ENCODE results near the gene ZFPM1. TPM values are rescaled to one million over a fixed set of nuclear protein-coding genes. Genes with fewer than 3 reads are reported as not detected.

The ZFPM1 gene
- total and polyA plus RNA-seq, 2 of the 8 experiments (the other 6 are each of a cell fraction or from before 2014, with no cell fraction given) = 0.74 to 4.8 TPM

GRCh38 chr16:88556294-88556988 lies 103.4 kb downstream of the ZFPM1 start:
- no peak overlapping the region for H4K91ac ChIP-seq (replicated peaks; ENCODE audit: insufficient read length, low read length)
- H3K9me3 ChIP-seq (ENCODE audit: insufficient read depth in 2 of 2, low read depth in 1 of 2, low read length in 1 of 2) = no peaks in the 10 kb centered on the region
- no peak overlapping the region for H2BK15ac ChIP-seq (ENCODE audit: low read length)
- no peak overlapping the region for H4K5ac ChIP-seq (ENCODE audit: insufficient read length, low read depth, low read length)
- no peaks in the 10 kb centered on the region for H3K23me2 ChIP-seq (ENCODE audit: low read depth, low read length)
- H3K14ac ChIP-seq (ENCODE audit: insufficient read length) = no peak overlapping the region
- H2BK12ac ChIP-seq (ENCODE audit: low read depth, low read length) = no peak overlapping the region
- H3K79me1 ChIP-seq (ENCODE audit: low read depth, low read length) = no peaks in the 10 kb centered on the region
- no peak overlapping the region for H3K4ac ChIP-seq (replicated peaks; ENCODE audit: insufficient read length, low read depth, low read length)
- no peak overlapping the region for H2BK120ac ChIP-seq (replicated peaks; ENCODE audit: low read depth, low read length)
- H3K56ac ChIP-seq (replicated peaks; ENCODE audit: insufficient read length, low read depth, low read length) = no peak overlapping the region
- H3K4me2 ChIP-seq (ENCODE audit: insufficient read depth in 1 of 2, low read depth in 2 of 2, low read length in 2 of 2) = no peak overlapping the region
- H3K18ac ChIP-seq (ENCODE audit: extremely low read depth, low read length) = no peak overlapping the region
- WGBS, 2 experiments (ENCODE audit: extremely low coverage in 1 of 2, insufficient coverage in 1 of 2, insufficient read length in 1 of 2, insufficient replicate concordance in 2 of 2, low coverage in 1 of 2, low lambda C conversion rate in 2 of 2, missing lambda C conversion rate in 1 of 2) = 81% methylated on average over 14 of the region's 15 CpGs; no CpG with 5 or more reads in 1 of the 2 experiments
- no peak overlapping the region for H2AK5ac ChIP-seq (ENCODE audit: low read depth, low read length)
- H3K23ac ChIP-seq (ENCODE audit: insufficient read length) = no peak overlapping the region
- CTCF ChIA-PET (ENCODE audit: partially characterized antibody) = interaction anchor here (1.0 to 2.1 kb wide), 4 partner anchors 9 to 119 kb away, joined by 3 to 10 read pairs (median 4); no protein-coding TSS in a partner anchor
- POLR2A ChIA-PET (ENCODE audit: partially characterized antibody) = no interaction called here
- H4K20me1 ChIP-seq (replicated peaks in 1 of 2; ENCODE audit: control insufficient read depth in 1 of 2, insufficient read depth in 2 of 2, low read length in 2 of 2) = peaks cover 0 to 3% of the 10 kb centered on the region in 2 experiments
- FAIRE-seq = no peak
- H2BK20ac ChIP-seq (ENCODE audit: low read length) = no peak overlapping the region
- no peak overlapping the region for H3K27ac ChIP-seq (ENCODE audit: low read depth, low read length)
- H3K9ac ChIP-seq (replicated peaks in 1 of 4; ENCODE audit: extremely low read depth in 1 of 4, low read depth in 3 of 4, low read length in 3 of 4) = no peak overlapping the region
- no peaks in the 10 kb centered on the region for H3K79me2 ChIP-seq (ENCODE audit: control insufficient read depth in 1 of 2, insufficient read depth in 2 of 2, low read length in 2 of 2)
- H3K4me1 ChIP-seq (replicated peaks in 1 of 4; ENCODE audit: control insufficient read depth in 3 of 4, insufficient read depth in 4 of 4, low read length in 3 of 4) = no peaks in the 10 kb centered on the region
- no peak overlapping the region for H3K4me3 ChIP-seq (ENCODE audit: extremely low read depth in 1 of 4, insufficient read depth in 2 of 4, low read depth in 3 of 4, low read length in 4 of 4)
- H3K27me3 ChIP-seq (replicated peaks in 1 of 4; ENCODE audit: control insufficient read depth in 3 of 4, extremely low read depth in 1 of 4, insufficient read depth in 3 of 4, low read length in 3 of 4) = no peaks in the 10 kb centered on the region; a peak in 1 of 7 replicates
- H3K36me3 ChIP-seq (ENCODE audit: control insufficient read depth in 2 of 4, insufficient read depth in 4 of 4, low read length in 3 of 4) = 0 out of 8 replicates have a peak, but pooled peaks cover 0 to 2% (median 0%) of the 10 kb centered on the region in 4 experiments
- H4K8ac ChIP-seq (ENCODE audit: extremely low read depth, insufficient read depth, low read length) = no peak overlapping the region; the same call in 1 of the 2 replicates
- no peak overlapping the region for H2BK5ac ChIP-seq (ENCODE audit: low read depth, low read length)
- DNase-seq (ENCODE audit: low read depth in 1 of 2, low spot score in 2 of 2) = no peak
- no peak overlapping the region for H2AFZ ChIP-seq (ENCODE audit: low read length)
- TF ChIP-seq CHD1 (IDR thresholded peaks at IDR 0.05; ENCODE audit: low read depth, low read length) = no peak
- no peak for TF ChIP-seq SRF (IDR thresholded peaks at IDR 0.05; ENCODE audit: low read depth, low read length)
- TF ChIP-seq POLR2A (IDR thresholded peaks at IDR 0.05; ENCODE audit: control extremely low read depth in 1 of 2, low read depth in 2 of 2, low read length in 2 of 2) = no peak
- TF ChIP-seq CHD2 (IDR thresholded peaks at IDR 0.05; ENCODE audit: low read length) = no peak
- TF ChIP-seq SIN3A (conservative IDR thresholded peaks at IDR 0.05 in 1 of 2, IDR thresholded peaks at IDR 0.05 in 1 of 2; ENCODE audit: low read depth in 1 of 2, low read length in 2 of 2) = no peak
- TF ChIP-seq BRCA1 (IDR thresholded peaks at IDR 0.05; ENCODE audit: low read depth, low read length) = no peak
- no peak for TF ChIP-seq EP300 (IDR thresholded peaks at IDR 0.05; ENCODE audit: borderline replicate concordance in 1 of 2, low read depth in 2 of 2, low read length in 2 of 2)
- TF ChIP-seq E2F6 (IDR thresholded peaks at IDR 0.05) = no peak
- no peak for TF ChIP-seq SUZ12 (IDR thresholded peaks at IDR 0.05; ENCODE audit: low read length)
- no peak for TF ChIP-seq CTBP2 (IDR thresholded peaks at IDR 0.05; ENCODE audit: borderline replicate concordance, insufficient read depth, insufficient read length, low read length)
